Activated CD4-positive, alpha-beta T cell treated with anti-CD3 and anti-CD28 coated beads for 1 hour (primary cell): ENCODE measurements around the gene DISC1.

Experiments used
- DNase-seq: peaks from one replicate; pipeline ENCODE4 v3.0.0-alpha.2; 2020

Gene DISC1

GRCh38 chr1:231674575-231674974 is 48.0 kb downstream of the DISC1 start:
- DNase-seq: no peak

GRCh38 chr1:231676487-231676886 is 49.9 kb downstream of the DISC1 start:
- DNase-seq: no peak

DNA sequence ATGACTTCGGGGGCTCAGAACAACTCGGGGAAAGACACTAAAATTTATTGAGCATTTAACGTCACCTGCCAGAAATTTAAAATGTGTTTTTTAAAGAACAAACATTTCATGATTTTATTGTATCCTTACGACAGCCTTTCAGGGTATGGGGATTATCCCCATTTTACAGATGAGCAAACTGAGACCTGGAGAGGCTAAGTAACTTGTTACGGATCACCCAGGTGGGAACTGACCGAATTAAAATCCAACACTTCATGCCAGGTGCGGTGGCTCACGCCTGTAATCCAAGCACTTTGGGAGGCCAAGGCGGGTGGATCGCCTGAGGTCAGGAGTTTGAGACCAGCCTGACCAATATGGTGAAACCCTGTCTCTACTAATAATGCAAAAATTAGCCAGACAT is 50.9 kb downstream of the DISC1 start:
- no peak for DNase-seq

DNA sequence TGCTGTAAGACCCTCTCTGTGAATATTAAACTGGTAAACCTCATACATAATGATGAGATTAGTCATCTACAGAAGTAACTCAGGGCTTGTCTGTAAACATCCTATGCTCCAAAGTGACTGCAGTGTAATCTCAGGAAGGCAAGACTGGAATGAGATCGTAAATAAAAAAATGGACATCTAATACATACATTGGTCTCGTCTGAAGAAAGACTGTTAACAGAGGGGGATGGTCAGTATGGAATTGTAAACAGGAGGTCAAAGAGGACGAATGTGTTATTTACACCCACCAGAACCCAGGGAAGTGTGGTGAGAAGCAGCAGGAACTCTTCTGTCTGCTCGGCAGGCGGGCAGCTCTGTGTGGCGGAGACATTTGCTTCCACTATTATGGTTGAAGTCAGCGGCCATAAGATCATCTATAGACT is 51.4 kb downstream of the DISC1 start:
- no peak for DNase-seq

DNA sequence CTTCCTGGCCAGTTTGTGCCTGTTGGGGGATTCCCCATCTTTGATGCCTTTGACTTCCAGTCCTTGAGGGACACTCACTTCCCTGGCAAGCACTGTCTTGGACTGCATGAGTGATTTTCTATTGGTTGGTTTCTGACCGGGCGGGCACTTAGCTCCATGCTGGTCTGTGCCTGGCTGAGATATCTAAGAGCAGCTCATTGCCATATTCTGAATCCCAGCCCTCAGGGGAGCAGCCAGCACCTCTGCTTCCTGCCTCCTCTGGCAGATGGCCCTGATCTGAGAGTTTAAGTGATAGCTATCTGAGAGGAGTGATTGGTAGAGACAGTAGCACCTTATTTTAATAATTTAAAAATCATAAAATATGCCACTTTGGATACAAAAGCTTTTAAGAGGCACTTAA is 52.5 kb downstream of the DISC1 start:
- no peak for DNase-seq

GRCh38 chr1:231681006-231681405 is 54.4 kb downstream of the DISC1 start:
- no peak for DNase-seq

GRCh38 chr1:231682779-231683178 is 56.2 kb downstream of the DISC1 start:
- no peak for DNase-seq

- DNase-seq: no peak
Measured at GRCh38 chr1:231683439-231684165, 57.0 kb downstream of the DISC1 start.

DNA sequence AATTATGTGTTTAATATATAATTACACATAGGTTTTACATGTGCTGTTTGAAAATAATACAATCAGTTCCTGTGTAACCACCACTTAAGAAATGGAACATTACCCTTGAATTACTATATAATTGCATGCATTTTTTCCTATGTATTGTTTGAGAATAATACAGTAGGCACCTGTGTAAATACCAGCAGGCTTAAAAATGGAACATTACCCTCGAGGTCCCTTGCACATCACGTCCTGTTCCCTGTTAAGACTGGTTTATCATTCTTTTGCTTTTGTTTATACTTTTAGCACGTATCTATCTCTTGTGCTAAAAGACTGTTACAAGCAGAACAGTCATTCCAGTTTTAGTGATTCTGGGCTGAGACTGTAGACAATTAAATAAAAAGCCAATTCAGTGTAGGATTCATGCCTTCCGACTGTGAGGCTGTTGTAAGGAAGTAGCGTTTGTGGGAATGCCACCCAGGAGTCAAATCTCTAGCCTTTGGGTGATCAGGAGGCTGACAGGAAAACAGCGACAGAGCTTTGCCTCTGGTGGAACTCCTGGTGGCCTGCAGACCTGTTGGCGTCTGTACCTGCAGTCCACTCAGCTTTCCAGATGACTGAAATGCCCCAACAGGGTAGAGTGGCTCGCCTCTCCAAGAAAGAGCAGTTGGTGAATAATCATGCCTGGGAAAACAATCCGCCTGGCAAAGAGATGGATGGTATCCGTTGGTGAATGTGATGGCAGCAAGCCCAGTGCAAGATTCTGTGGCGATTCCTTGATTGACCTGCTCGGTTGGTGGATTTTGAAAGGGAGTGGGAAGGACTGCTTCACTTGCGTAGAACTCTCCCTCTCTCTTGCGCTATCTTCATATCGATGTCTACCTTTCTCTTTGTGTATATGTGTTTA is 58.0 kb downstream of the DISC1 start:
- DNase-seq: no peak

- DNase-seq: no peak
Measured at GRCh38 chr1:231686384-231686783, 59.8 kb downstream of the DISC1 start.

DNA sequence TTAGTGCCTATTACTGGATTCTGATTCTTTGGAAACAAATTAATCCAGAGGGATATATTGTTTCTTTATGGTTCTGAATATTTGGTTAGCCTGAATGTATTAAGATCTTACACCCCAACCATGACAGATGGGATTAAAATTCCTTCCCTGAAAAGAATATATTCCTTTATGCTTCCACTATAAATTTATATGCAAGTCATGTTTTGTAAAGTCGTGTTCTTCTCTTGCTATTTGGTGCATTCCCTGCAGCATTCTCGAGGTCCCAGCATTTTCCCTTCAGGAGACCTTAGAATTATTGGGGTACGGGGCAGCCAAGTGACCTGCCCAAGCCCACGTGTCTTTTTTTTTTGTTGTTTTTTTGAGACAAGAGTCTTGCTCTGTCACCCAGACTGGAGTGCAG is 62.4 kb downstream of the DISC1 start:
- DNase-seq: no peak

GRCh38 chr1:231690059-231690458 is 63.5 kb downstream of the DISC1 start:
- DNase-seq: no peak

DNA sequence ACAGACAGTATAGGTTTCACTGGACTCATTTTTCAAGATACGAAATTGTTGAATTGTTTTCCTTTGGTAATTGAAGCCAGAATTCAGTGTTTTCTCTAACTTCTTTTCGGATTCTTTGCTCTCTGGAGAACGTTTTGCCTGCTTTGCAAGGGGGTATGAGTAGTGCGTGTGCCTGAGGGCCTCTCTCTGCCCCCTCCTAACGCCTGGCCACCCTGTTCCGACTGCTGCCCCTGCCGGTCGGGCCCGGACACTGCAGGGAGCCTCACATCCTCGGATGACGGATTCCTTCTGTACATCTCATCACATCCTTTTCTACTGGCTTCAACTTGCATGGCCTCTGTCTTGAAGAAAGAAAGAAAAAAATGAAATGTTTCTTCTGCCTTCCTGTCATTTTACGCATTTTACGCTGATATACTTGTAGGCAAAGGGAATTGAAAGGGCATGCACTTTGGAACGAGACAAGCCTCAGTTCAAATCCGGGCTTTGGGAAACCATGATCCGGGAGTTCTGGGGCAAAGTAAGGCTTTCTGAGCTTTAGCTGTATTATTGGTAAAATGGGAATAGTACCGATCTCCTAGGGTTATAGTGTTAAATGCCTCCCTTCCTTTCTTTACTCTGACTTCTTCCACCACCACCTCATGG is 65.1 kb downstream of the DISC1 start:
- DNase-seq: no peak

- no peak for DNase-seq
Measured at GRCh38 chr1:231693361-231694074, 66.9 kb downstream of the DISC1 start.

DNA sequence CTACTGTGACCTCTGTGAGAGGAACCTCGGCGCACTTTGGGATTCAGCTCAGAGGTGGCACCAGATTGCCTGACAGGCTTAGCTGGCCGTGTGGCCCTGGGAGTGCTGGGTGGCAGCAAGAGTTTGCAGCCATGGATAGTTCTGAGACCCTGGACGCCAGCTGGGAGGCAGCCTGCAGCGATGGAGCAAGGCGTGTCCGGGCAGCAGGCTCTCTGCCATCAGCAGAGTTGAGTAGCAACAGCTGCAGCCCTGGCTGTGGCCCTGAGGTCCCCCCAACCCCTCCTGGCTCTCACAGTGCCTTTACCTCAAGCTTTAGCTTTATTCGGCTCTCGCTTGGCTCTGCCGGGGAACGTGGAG is 67.5 kb downstream of the DISC1 start:
- no peak for DNase-seq

- DNase-seq: no peak
Measured at GRCh38 chr1:231694465-231695077, 68.0 kb downstream of the DISC1 start.

DNA sequence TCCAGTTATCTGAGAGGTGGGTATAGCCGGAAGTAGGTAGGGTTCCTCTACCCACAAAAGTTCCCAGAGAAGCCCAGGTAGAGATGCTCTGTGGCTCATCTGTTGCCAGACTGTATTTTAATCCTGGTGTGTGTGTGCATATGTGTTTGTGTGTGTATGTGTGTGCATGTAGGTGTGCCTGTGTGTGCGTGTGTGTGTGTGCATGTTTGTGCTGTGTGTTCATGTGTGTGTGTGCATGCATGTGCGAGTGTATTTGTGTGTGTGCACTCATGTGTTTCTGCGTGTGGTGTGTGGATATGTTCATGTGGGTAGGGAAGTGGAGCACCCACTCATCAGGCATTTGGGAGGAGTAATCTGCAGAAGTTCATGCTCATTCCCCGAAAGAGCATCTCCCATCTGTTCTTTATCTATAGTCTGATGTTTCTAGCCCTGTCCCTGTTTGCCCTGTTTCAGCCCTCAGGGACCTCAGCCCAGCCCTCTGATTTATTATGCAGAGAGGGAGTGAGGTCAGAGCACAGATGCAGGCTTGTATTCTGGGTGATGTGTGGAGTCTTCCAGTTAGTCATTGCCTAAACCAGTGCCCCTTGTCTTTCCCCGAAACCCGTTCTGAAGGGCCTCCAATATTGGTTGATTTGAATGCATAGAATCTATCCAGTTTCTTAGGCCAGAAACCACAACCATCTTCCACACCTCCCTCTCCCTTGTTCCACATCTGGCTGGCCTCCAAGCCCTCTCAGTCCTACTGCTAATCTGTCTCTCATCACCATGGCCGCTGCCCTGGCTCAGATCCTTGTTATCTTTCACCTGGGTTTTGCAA is 69.1 kb downstream of the DISC1 start:
- DNase-seq: no peak

DNA sequence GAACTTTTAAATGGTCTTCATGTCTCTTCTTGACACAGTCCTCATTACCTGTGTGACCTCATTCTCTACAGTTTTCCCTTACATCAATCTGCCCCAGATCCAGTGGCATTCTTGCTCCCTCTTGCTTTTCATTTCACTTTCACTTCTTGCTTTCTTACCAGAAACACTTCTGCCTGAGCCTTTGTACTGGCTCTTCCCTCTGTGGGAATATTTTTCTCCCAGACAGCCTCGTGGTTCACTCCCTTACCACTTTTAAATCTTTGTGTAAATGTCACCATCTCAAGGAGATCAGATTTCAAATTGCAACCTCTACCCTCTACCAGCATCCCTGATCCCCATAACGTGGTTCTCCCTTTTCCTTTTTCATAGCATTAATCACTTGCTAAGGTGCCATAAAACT is 73.2 kb downstream of the DISC1 start:
- DNase-seq: no peak

- DNase-seq: no peak
Measured at GRCh38 chr1:231701306-231701705, 74.7 kb downstream of the DISC1 start.

- no peak for DNase-seq
Measured at GRCh38 chr1:231702331-231702730, 75.7 kb downstream of the DISC1 start.

DNA sequence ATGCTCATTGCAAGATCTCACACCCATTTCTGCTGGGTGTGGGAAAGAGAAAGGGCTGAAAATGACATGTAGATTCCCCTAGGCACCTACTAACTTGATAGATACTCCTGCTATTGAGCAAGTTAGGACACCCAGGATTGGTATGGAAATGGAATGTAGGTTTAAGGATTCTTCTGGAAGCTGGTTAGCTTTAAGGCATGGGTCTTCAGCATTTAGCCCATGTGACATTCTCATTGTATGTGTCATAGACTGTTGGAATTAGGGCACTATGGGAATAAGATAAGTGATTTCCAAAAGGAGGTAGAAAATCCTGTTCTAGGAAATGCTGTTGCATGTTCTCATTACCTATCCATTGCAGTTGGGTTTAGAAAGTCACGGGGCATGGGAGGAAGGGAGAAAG is 76.2 kb downstream of the DISC1 start:
- DNase-seq: no peak
